Fibroblast of skin of left biceps (primary cell): ENCODE results near the gene CNTN1.

ENCODE experiments used
- DNase-seq, 2 experiments: peaks; one replicate each; pipeline ENCODE4 v3.0.0-alpha.2; 2013; ENCODE audit warnings: low read depth in 2 of 2

The CNTN1 gene

DNA sequence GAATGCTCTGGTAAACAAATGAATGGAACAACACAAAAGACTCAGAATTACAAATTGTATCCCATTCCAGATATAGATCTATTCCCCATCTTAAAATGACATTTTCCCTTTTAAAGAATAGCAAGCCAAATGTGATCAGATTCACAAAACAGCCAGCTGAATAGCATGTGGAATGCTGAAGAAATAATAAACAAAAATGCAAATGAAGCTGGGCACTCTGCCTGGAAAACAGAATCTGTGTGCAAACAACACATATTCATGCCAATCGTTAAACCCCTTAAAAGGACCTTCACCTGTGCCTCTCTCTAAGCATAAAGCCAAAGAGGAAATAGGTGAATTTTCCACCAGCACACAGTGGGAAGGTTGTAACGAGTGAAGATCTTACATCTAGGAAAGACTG lies 428.0 kb downstream of the CNTN1 start:
- no peak for DNase-seq

GRCh38 chr12:41121374-41121773 lies 429.1 kb downstream of the CNTN1 start:
- DNase-seq, result no peak
